ENCODE measurements around the gene SERAC1.

- TF ChIP-seq EZH2 (IDR thresholded peaks at IDR 0.05) = no peak
- no peak for TF ChIP-seq POLR2AphosphoS5 (IDR thresholded peaks at IDR 0.05; ENCODE audit: borderline replicate concordance, low read depth, low read length)
Measured at GRCh38 chr6:158063736-158064135, 104.3 kb downstream of the SERAC1 start.
